ENCODE data around the gene DRG2.

The DRG2 gene

DNA sequence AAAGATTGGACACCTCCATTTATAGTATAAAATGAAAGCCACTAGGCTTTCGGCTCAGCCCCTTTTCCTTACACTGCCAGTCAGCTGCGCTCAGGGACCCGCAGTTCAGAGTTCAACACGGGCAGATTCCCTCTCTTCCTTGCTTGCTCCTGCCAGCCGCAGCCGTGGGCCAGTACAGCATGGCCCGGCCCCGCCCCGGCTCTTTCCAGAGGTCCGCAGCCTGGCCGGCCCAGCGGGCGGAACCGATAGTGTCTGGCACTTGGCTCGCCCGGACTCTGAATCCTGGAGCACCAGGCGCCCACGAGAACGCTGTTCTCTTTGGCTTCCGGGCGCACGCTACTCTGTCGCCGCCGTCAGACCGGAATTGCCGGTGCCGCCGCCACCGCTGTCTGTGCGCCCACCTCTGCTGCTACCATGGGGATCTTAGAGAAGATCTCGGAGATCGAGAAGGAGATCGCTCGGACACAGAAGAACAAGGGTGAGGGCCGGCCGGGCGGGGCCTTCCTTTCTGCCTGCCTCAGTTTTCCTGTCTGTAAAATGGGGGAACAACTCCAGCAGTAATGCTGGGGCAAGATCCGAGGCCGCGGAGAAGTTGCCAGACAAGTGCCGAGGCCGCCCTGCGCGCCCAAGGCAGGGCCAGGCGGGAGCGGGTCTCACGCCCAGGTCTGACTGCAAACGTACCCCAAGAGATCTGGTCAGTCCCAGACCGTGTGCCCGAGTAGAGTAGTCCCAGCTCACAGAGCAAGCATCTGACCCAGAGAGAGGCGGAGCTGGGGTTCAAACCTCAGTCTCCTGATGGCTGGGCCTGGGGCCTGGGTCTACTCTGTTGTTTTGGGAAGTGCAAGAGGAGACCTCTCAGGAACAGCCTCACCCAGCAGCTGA is at the start of gene DRG2:
Gene DRG2, plus strand, starts transcription at position 339 of the 882 bp plus-strand sequence. Its CDS starts 76 bp downstream, at position 415.
- FAIRE-seq, result peak; percentile 85

DNA sequence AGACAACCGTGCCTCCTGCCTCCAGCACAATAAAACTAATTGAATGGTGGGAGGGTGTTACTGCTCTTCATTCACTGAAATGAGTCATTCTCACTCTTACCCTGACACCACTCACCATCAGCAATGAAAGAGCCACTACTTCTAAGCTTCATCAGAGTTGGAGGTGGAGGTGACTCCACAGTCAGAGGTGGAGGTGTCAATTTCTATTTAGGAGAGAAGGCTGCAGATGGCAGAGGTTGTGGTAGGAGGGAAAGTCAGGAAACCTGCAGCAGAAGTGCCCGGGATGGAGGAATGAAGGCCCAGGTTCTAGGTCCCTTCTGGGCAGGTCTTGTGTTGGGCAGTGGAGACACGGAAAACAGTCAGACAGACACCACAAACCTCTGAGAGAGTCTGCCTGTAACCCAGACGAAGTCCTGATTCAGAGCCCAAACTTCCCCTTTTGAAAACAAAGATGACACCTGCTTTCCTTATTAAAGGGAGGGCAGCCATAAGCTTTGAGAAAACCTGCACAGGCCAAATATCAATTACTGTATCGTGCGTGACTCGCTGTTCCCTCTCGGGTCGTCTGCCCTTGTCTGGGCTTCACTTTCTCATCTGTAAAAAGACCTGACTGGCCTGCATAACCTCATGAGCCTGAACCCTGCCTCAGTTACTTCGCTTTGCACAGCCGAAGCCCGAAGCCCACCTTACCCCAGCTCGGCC is 49.4 kb upstream of the DRG2 start:
- FAIRE-seq, result no peak

GRCh38 chr17:18038861-18039534 is 48.8 kb upstream of the DRG2 start, which contains the start of the genes ATPAF2 and GID4:
ATPAF2 (minus strand) TSS chr17:18039168; CDS start chr17:18039013, 155 bp downstream.
GID4 (plus strand) TSS chr17:18039408; CDS start chr17:18039465, 57 bp downstream.
- peak; percentile 97 for FAIRE-seq

GRCh38 chr17:18039535-18040260 is 48.0 kb upstream of the DRG2 start:
- FAIRE-seq, result no peak

DNA sequence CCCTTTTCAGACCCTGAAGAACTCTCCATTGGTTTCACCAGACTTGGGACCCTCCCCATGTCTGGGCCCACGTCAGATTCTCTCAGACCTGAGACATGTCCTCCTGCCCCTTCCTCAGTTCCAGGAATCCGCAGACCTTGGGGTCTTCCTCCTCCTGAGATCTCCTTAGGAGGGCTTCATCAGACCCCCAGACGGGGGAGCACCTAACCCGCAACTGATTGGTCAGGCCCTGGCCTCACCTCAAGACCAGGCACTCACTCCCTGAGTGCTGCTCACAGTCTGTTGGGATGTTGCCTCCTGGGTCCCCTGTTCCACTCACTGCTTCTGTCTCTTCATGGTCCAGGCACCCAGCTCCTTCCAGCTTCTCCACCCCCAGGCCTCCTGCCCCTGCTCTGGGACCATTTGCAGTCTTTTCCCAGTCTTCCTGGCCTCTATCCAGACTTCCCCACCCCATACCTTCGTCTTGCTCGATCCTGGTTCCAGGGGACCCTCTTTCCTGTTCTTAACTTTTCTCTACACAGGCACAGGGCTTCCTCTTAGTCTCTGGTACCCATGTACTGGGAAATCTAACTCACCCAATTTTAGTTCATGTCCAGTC is 47.4 kb upstream of the DRG2 start:
- FAIRE-seq, result no peak

- peak; percentile 11 for FAIRE-seq
Observed at GRCh38 chr17:18041776-18042175, 46.0 kb upstream of the DRG2 start.

DNA sequence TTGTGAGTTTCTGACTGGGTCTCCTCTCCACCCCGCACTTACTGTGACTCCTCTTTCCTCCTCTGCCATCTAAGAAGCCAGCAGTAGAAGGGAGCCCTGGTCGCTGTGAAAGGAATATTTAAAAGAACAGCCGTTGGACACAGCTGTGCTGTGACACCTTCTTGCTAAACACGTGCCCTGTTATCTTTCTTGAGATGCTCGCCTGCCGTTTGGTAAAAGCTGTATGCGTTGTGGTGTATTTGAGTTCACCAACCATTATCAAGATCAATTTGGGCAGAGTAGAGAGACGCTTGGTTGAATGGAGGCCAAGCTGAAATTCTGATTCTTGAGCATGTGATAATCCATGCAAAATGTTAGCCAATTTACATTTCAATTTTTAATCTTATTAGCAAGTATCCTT is 44.8 kb upstream of the DRG2 start:
- FAIRE-seq, result no peak

DNA sequence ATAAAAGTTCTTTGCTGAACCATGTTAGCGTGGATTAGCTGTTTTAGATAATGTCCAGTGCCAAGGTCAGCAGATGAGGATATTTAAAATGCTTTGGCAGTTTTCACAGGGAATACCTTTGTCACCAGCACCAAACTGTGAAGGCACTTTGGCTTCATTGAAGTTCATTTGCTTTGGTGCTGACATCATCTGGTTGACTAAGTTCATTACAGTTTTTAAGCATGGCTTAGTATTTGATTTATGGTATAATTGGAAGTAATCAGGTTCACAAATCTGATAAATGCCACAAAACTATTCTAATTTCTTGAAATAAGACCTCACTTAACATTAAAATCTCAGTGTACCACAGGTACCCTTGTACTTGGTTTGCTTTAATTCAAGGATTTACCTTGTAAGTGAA is 44.3 kb upstream of the DRG2 start:
- peak; percentile 83 for FAIRE-seq

GRCh38 chr17:18044609-18045008 is 43.1 kb upstream of the DRG2 start:
- FAIRE-seq, result no peak

DNA sequence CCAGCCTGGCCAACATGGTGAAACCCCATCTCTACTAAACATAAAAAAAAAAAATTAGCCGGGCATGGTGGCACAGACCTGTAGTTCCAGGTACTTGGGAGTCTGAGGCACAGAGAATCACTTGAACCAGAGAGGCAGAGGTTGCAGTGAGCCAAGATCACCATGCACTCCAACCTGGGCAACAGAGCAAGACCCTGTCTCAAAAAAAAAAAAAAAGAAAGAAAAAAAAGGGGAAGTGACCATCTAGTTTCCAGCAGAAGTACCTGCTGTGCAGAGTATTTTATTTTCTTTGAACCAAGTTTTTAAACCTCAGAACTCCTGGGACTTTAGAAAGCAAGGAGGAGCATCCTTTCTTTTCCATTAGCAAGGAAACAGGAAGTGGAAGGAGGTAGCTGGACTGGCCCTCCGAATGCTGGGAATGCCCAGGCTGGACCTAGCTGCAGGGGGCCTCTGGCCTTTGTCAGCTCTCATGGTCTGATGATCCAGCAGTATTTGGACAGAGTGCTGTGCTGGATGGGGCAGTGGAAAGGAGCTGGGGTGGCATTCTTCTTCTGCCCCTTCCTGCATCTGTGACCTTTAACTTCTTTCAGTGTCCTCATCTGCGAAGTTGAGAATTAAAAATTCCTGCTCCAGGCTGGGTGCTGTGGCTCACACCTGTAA is 41.9 kb upstream of the DRG2 start:
- no peak for FAIRE-seq

DNA sequence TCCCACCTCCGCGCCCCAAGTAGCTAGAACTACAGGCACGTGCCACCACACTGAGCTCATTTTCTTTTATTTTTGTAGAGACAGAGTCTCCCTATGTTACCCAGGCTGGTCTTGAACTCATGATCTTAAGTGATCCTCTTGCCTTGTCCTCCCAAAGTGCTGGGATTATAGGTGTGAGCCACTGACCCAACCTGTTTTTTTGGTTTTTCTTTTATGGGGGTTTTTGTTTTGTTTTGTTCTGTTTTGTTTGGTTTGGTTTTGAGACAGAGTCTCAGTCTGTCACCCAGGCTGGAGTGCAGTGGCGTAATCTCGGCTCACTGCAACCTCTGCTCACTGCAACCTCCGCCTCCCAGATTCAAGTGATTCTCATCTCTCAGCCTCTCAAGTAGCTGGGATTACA is 32.2 kb upstream of the DRG2 start:
- no peak for FAIRE-seq

DNA sequence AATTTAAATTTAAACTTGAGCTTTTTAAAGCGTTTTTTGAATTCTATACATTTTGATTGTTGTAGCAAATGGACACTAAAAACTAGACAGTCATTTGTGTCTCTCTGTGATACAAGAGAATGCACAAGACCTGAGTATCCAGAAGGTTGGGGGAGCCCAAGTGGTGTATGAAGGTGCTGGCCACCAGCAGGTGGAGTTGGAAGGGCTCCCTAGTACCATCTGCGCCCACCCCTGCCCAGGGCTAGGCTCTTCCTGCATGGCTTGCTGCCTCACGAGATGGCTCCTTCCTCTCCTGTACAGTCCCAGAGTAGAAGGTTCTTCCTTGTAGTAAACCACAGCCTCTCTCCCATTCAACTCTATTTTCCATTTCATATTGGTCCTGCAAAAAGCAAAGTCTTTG is 31.5 kb upstream of the DRG2 start:
- no peak for FAIRE-seq

- no peak for FAIRE-seq
Observed at GRCh38 chr17:18059283-18059682, 28.5 kb upstream of the DRG2 start.

DNA sequence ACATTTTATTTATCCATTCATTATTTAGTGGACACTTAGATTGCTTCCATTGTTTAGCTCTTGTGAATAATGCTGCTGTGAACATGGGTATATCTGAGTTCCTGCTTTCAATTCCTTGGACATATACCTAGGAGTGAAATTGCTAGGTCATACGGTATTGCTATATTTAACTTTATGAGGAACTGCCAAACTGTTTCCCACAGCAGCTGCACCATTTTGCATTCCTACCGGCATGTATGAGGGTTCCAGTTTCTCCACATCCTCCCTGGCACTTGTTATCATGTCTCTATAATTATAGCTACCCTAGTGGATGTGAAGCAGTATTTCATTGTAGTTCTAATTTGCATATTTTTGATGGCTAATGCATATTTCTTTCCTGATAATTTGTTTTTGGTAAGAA is 23.7 kb upstream of the DRG2 start:
- FAIRE-seq, result no peak

GRCh38 chr17:18065546-18065945 is 22.2 kb upstream of the DRG2 start:
- FAIRE-seq, result no peak

GRCh38 chr17:18066866-18067265 is 20.9 kb upstream of the DRG2 start:
- no peak for FAIRE-seq

DNA sequence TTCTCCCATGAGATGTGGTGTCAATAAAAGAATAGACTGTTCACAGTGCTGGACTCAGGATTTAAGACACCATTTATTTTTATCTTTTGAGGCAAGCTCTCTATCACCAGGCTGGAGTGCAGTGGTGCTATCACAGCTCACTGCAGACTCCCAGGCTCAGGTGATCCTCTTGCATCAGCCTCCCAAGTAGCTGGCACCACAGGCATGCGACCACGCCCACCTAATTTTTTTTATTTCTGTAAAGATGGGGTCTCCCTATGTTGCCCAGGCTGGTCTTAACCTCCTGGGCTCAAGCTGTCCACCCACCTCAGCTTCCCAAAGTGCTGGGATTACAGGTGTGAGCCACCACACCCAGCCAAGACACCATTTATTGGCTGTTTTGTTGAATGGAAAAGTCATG is 18.6 kb upstream of the DRG2 start:
- FAIRE-seq, result no peak

- FAIRE-seq, result no peak
Observed at GRCh38 chr17:18070861-18071340, 16.8 kb upstream of the DRG2 start.

DNA sequence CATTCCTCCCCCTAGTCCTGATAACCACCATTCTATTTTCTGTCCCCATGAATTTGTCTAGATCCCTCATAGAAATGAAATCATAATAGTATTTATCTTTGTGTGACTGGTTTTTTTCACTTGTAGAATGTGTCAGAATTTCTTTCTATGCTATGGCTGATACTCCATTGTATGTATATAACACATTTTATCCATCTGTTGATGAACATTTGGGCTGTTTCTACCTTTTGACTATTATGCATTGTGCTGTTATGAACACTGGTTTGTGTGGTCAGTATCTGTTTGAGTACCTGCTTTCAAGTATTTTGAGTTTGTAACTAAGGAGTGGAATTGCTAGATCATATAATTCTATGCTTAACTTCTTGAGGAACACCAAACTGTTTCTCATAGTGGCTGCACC is 16.0 kb upstream of the DRG2 start:
- no peak for FAIRE-seq

DNA sequence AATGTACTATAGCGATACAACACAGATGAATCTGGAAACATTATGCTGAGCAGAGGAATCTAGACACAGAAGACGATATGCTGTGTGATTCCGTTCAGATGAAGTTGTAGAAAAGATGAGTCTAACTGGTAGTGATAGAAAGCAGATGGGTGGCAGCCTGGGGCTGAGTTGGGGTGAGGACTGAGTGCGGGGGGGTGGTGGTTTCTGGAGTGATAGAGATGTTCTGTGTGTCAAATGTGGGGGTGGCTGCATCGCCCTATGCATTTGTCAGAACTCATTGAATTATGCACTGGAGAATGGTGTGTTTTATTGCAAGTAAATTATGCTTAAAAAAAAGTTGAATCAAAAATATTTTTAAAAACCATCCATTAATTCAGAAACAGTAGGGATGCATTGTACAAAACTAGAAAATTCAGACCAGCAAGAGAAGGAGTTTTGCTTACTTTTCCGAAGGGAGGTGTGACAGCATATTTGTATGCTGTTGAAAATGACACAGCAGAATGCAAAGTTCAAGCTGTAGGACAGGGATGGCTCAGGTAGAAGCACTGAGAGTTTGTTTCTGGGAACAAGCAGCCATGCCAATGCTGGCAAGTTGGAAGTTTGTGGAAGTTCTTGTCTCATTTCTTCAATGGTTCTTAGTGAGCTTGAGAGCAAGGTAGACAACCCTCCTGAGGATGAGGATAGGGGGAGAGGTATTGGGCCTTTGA is 13.0 kb upstream of the DRG2 start:
- no peak for FAIRE-seq

- no peak for FAIRE-seq
Observed at GRCh38 chr17:18076936-18077335, 10.8 kb upstream of the DRG2 start.
